Ovary (tissue), 9 donors: ENCODE measurements around the gene GRWD1. TPM values are rescaled to one million over a fixed set of nuclear protein-coding genes. Genes with fewer than 3 reads are reported as not detected.

Experiments used
- DNase-seq, 5 donors: peaks; one replicate each; pipeline ENCODE4 v3.0.0-alpha.2; 2019 to 2020
- H3K27ac ChIP-seq, 2 donors: fragments of 200-600 bp; one replicate each; pipeline versions ENCODE4 v1.5.1 to v1.8.0; 2019 to 2022
- H3K27me3 ChIP-seq: fragments of 200-600 bp; one replicate; pipeline ENCODE4 v1.8.0; 2022
- H3K36me3 ChIP-seq: fragments of 200-600 bp; sonication (generic); one replicate; pipeline ENCODE4 v1.5.1; 2019
- H3K4me1 ChIP-seq: one replicate; pipeline ENCODE4 v1.8.1; 2013; ENCODE audit warnings: mild to moderate bottlenecking, moderate library complexity; ENCODE audit not compliant: insufficient read depth
- H3K4me3 ChIP-seq: fragments of 200-600 bp; sonication (generic); one replicate; pipeline ENCODE4 v1.5.1; 2017
- H3K9me3 ChIP-seq, 2 donors: fragments of 200-600 bp in 1 of 2; sonication (generic) in 1 of 2; one replicate each; pipeline versions ENCODE4 v1.5.1 to v1.8.1; 2013 to 2019; ENCODE audit warnings: mild to moderate bottlenecking in 1 of 2, moderate library complexity in 1 of 2
- CTCF ChIP-seq, 3 donors: fragments of 450-650 bp in 2 of 3; fragments of 200-600 bp in 1 of 3; IDR thresholded peaks; one replicate each; pipeline versions ENCODE4 v1.5.1 to v1.8.0; 2016 to 2022; ENCODE audit warnings: antibody characterized with exemption in 3 of 3, mild to moderate bottlenecking in 1 of 3
- EP300 ChIP-seq: sonication (generic); formaldehyde crosslinking; IDR thresholded peaks from one replicate; pipeline ENCODE4 v1.6.1; 2017; ENCODE audit warnings: antibody characterized with exemption
- POLR2A ChIP-seq: fragments of 450-650 bp; IDR thresholded peaks from one replicate; pipeline ENCODE4 v1.6.1; 2017; ENCODE audit warnings: antibody characterized with exemption, mild to moderate bottlenecking, moderate library complexity
- WGBS, 3 donors: extraction: QIAGEN DNeasy Blood & Tissue Kit in 1 of 3; methylation state at CpG; one replicate each; pipeline versions ENCODE4 v1.1.5 to v1.1.7; 2013 to 2017; 5-methylcytosine and 5-hydroxymethylcytosine counted together
- intact Hi-C, 4 donors: fragments of 100-400 bp; cut with DNase I; formaldehyde crosslinking; loops; one replicate each; pipeline versions ENCODE4 v1.11.0 to v1.15.1; 2022 to 2023
- polyA plus RNA-seq, 2 donors: library from polyadenylated mRNA; stranded (reverse); fragments of 200-250 nt in 1 of 2; fragments of 350-450 nt in 1 of 2; fragmentation: Illumina TruSeq in 1 of 2; extraction: RNeasy Lipid Tissue Mini Kit (QIAGEN cat#74804) in 1 of 2; gene quantifications; one replicate each; pipeline ENCODE4 v1.2.3, GENCODE V29; 2013 to 2014
- total RNA-seq, 7 donors: library from RNA; depleted of rRNA in 2 of 7; stranded (reverse); fragments of >200 nt in 2 of 7; fragmentation: NEBNext Ultra II Directional in 3 of 7; extraction: Animal tissue kit (Norgen Biotek cat#: 25700) in 3 of 7; gene quantifications; one replicate each; pipeline versions ENCODE4 v1.1.0 to v1.2.4, GENCODE V29; 2016 to 2023
- donor health status: DM: no; HTN: no; CAD: no; lungs with moderate emphysema.
- donor health status: DM: no; HTN: no; CAD: no.
- donor health status: Bipolar disorder and iron deficiency.
- donor health status: DM: yes; HTN: yes; CAD: no.
- donor health status: DM: no; HTN: no; CAD: no.
- donor health status: DM: yes; HTN: yes; CAD: no.

The GRWD1 gene
- total and polyA plus RNA-seq, 9 donors = 9.5 to 41.9 (median 27.9) TPM

DNA sequence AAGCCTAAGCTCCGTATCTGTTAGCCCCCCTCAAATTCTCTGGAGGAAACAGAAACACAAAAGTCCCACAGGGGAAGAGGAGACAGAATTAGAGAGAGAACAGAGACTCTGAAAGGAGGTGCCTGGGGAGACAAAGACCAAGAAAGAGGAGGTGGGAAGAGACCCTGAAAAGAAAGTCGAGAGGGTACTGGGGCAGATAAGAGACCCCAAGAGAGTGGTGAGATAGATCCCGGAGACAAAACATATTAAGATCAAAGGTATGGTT is 915 bp upstream of the GRWD1 start:
- no peaks in the 10 kb centered on the region for H3K27me3 ChIP-seq
- DNase-seq = no peak
- no peaks in the 10 kb centered on the region for H3K36me3 ChIP-seq
- peak overlapping the region in 1 of 2 donors; percentile 85 for H3K27ac ChIP-seq
- H3K4me3 ChIP-seq = peak overlapping the region; percentile 66
- no peak for TF ChIP-seq EP300
- peaks cover 6% of the 10 kb centered on the region for H3K4me1 ChIP-seq
- intact Hi-C loops = no loop called here
- WGBS, 3 donors = 11 to 21% (median 13%) methylated on average over 3 of the region's 3 CpGs
- H3K9me3 ChIP-seq = no peaks in the 10 kb centered on the region

- no peaks in the 10 kb centered on the region for H3K36me3 ChIP-seq
- intact Hi-C loops = no loop called here
- peak; percentile 7 to 79 (median 73) for TF ChIP-seq CTCF (IDR thresholded peaks at IDR 0.05)
- no peak for TF ChIP-seq EP300
- no peak for TF ChIP-seq POLR2A
- H3K9me3 ChIP-seq = no peaks in the 10 kb centered on the region
- peak overlapping the region in 1 of 2 donors; percentile 85 for H3K27ac ChIP-seq
- H3K27me3 ChIP-seq = no peaks in the 10 kb centered on the region
- peak overlapping the region; percentile 66 for H3K4me3 ChIP-seq
- peaks cover 6% of the 10 kb centered on the region for H3K4me1 ChIP-seq
- 0 to 2% (median 0%) methylated on average over 6 of the region's 6 CpGs for WGBS, 3 donors
- peak in 1 of 5 donors; percentile 57 for DNase-seq
These were observed 552 bp upstream of the GRWD1 start for GRCh38 chr19:48445256-48445605.

- intact Hi-C loops = no loop called here
- WGBS, 3 donors = 74 to 79% (median 74%) methylated on average over 6 to 7 of the region's 7 CpGs
- no peak for TF ChIP-seq CTCF (IDR thresholded peaks at IDR 0.05)
- no peak for TF ChIP-seq EP300
- no peak for TF ChIP-seq POLR2A
- Histone ChIP-seq H3K27ac (no peak overlapping the region), H3K36me3 (no peaks in the 10 kb centered on the region), H3K27me3 (no peaks in the 10 kb centered on the region), H3K9me3 (no peaks in the 10 kb centered on the region), H3K4me3 (peak overlapping the region; percentile 66), H3K4me1 (peaks cover 6% of the 10 kb centered on the region)
- DNase-seq = no peak
These were observed 796 bp downstream of the GRWD1 start for GRCh38 chr19:48446579-48446978.

DNA sequence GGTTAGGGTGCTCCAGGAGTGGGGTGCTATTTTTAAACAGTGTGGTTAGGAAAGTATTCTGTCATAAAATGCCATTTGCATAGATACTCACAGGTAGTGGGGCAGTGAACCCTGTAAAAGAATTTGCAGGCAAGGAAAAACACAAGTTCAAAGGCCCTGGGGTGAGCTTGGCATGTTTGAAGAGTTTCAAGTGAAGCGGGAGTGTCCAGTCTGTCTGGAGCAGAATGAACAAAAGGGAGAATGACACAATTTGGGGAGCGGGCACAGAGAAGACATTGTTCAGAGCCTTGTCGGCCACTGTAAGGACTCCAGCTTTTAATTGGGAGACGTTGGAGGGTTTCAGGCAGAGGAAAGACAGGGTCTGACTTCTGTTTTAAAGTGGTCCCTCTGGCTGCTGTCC is 2.8 kb downstream of the GRWD1 start:
- WGBS, 3 donors = 76 to 94% (median 92%) methylated on average over 4 of the region's 4 CpGs
- Histone ChIP-seq H3K4me1 (peaks cover 6% of the 10 kb centered on the region), H3K9me3 (no peaks in the 10 kb centered on the region), H3K4me3 (no peak overlapping the region), H3K36me3 (no peaks in the 10 kb centered on the region), H3K27ac (no peak overlapping the region), H3K27me3 (no peaks in the 10 kb centered on the region)
- DNase-seq = no peak
- no peak for TF ChIP-seq CTCF (IDR thresholded peaks at IDR 0.05)
- no peak for TF ChIP-seq EP300
- no peak for TF ChIP-seq POLR2A
- intact Hi-C loops = no loop called here

GRCh38 chr19:48450441-48450840 is 4.7 kb downstream of the GRWD1 start:
- H3K27me3 ChIP-seq = no peaks in the 10 kb centered on the region
- intact Hi-C loops = no loop called here
- no peak overlapping the region for H3K27ac ChIP-seq
- H3K36me3 ChIP-seq = no peaks in the 10 kb centered on the region
- no peak overlapping the region for H3K4me3 ChIP-seq
- H3K9me3 ChIP-seq = no peaks in the 10 kb centered on the region
- no peak for TF ChIP-seq EP300
- TF ChIP-seq POLR2A = no peak
- no peak for TF ChIP-seq CTCF (IDR thresholded peaks at IDR 0.05)
- peak in 1 of 5 donors; percentile 16 for DNase-seq
- H3K4me1 ChIP-seq = peaks cover 2% of the 10 kb centered on the region
- 89 to 92% (median 90%) methylated on average over 22 to 23 of the region's 23 CpGs for WGBS, 3 donors
